Natural killer cell treated with Interleukin-12 subunit alpha and Interleukin-12 subunit beta and Interleukin-15 and Interleukin-18, amount 100 ng/mL, for 72 hours (primary cell): ENCODE data around the gene SNX33. TPM values are rescaled to one million over a fixed set of nuclear protein-coding genes. Genes with fewer than 3 reads are reported as not detected.

Experiments used
- total RNA-seq, 2 donors: library from RNA; stranded (reverse); gene quantifications; one replicate each; pipeline ENCODE4 v1.2.3, GENCODE V29; 2022

SNX33 gene
- total RNA-seq, 2 donors from 2014 or later, result 2.6 to 3.3 TPM

Other genes starting within 250 kb of the SNX33 start
- gene SIN3A, start 196.2 kb upstream of the SNX33 start, total RNA-seq, result 100 to 1,000 TPM in 1 of 2 donors, 10 to 100 TPM in 1; 93.5 to 103 TPM
- gene PTPN9, start 68.6 kb upstream of the SNX33 start, total RNA-seq, result 10 to 100 TPM; 30.0 to 34.2 TPM
- gene SNUPN, start 22.2 kb upstream of the SNX33 start, total RNA-seq, result 10 to 100 TPM; 15.5 to 26.7 TPM
- 100 to 1,000 TPM in 1 of 2 donors, 10 to 100 TPM in 1; 76.2 to 111 TPM for gene IMP3, start 7.7 kb upstream of the SNX33 start, total RNA-seq
- gene CSPG4, start 64.9 kb downstream of the SNX33 start, total RNA-seq, result not detected
- 10 to 100 TPM; 23.9 to 38.5 TPM for gene UBE2Q2, start 195.5 kb downstream of the SNX33 start, total RNA-seq